ENCODE data around the gene NTMT1. TPM values are rescaled to one million over a fixed set of nuclear protein-coding genes. Genes with fewer than 3 reads are reported as not detected.
A peak's percentile ranks its signal among the peaks of the same experiment; 100 is the strongest.

Gene NTMT1
- total RNA-seq, 4 donors from 2014 or later: 20.3 to 33.3 (median 31.9) TPM

DNA sequence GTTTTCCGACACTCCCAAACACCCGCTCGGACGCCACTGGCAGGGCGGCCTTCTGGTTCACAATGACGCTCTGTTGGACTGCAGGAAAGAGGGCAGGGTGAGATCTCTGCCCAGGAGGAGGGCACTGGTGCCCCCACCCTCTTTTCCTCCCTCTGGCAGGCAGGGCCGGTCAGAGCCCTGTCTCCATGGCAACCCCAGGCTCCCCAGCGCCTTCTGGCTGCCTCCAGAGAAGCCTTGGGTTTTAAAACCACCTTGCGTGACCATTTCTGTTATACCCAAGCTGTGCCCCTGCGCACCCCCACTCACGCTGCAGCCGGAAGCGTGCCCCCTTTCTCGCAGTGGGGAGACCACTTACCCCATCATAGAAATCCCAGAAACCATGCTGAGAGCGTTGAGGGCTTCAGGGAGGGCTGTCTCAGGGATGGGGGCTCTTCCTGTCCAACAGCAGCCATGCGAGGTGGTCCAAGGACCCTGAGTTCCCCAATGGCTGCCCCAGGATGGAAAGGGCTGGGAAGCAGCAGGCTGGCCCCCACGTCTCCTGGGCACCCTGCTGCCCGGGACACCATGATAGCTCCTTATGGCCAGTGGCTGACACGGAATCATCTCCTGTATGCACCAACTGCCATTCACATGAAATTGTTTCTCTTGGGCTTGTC is 12.3 kb upstream of the NTMT1 start:
- peak overlapping the region in 3 of 4 donors; percentile 47 to 70 (median 60) for H3K27ac ChIP-seq (replicated peaks in 1 of 4)
- H3K4me3 ChIP-seq: no peak overlapping the region
- TF ChIP-seq POLR2AphosphoS5 (IDR thresholded peaks at IDR 0.05) (peak in 1 of 2 donors; percentile 72), POLR2A (IDR thresholded peaks at IDR 0.05; ENCODE audit: low read depth) (no peak), EP300 (IDR thresholded peaks at IDR 0.05) (no peak)
- TF ChIP-seq, protein P1, sequence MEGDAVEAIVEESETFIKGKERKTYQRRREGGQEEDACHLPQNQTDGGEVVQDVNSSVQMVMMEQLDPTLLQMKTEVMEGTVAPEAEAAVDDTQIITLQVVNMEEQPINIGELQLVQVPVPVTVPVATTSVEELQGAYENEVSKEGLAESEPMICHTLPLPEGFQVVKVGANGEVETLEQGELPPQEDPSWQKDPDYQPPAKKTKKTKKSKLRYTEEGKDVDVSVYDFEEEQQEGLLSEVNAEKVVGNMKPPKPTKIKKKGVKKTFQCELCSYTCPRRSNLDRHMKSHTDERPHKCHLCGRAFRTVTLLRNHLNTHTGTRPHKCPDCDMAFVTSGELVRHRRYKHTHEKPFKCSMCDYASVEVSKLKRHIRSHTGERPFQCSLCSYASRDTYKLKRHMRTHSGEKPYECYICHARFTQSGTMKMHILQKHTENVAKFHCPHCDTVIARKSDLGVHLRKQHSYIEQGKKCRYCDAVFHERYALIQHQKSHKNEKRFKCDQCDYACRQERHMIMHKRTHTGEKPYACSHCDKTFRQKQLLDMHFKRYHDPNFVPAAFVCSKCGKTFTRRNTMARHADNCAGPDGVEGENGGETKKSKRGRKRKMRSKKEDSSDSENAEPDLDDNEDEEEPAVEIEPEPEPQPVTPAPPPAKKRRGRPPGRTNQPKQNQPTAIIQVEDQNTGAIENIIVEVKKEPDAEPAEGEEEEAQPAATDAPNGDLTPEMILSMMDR (IDR thresholded peaks at IDR 0.05): no peak
- H3K4me1 ChIP-seq: peaks cover 21 to 39% (median 30%) of the 10 kb centered on the region in 4 donors
- WGBS: 66% methylated on average over 15 of the region's 19 CpGs
- DNase-seq (ENCODE audit: extremely low spot score): no peak
- H3K36me3 ChIP-seq: no peaks in the 10 kb centered on the region
- no peaks in the 10 kb centered on the region for H3K27me3 ChIP-seq
- H3K9me3 ChIP-seq: no peaks in the 10 kb centered on the region
- intact Hi-C loops (cut with DNase I): loop anchor here (5.0 kb wide), 1 partner anchor 291 kb away; no protein-coding TSS in a partner anchor

DNA sequence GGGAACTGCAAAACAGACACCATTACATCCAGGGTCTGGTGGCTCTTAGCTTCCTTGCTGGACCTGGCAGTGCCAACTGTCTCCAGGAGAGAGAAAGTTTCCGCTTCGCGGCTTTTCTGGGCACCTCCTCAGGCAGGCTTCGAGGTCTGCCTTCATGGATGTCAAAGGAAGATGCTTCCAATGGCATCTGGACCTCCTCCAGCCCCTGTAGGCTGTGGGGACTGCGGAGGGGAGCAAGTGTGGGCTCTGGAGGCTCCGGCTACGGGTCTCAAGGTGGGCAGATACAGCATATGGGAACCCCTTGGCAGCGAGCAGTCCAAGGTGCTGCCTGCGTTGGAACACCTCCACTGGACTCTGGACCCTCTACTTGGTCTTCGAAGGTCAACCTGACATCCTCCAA is 11.0 kb upstream of the NTMT1 start:
- WGBS: 88% methylated on average over 10 of the region's 10 CpGs
- intact Hi-C loops (cut with DNase I): loop anchor here (5.0 kb wide), 1 partner anchor 293 kb away; no protein-coding TSS in a partner anchor
- Histone ChIP-seq H3K9me3 (no peaks in the 10 kb centered on the region), H3K4me3 (no peak overlapping the region), H3K4me1 (peaks cover 9 to 32% (median 22%) of the 10 kb centered on the region in 4 donors), H3K36me3 (no peaks in the 10 kb centered on the region), H3K27me3 (peaks cover 0 to 5% (median 0%) of the 10 kb centered on the region in 4 donors), H3K27ac (replicated peaks in 1 of 4) (no peak overlapping the region)
- DNase-seq (ENCODE audit: extremely low spot score): no peak
- no peak for TF ChIP-seq POLR2A (IDR thresholded peaks at IDR 0.05; ENCODE audit: low read depth)
- no peak for TF ChIP-seq POLR2AphosphoS5 (IDR thresholded peaks at IDR 0.05)
- TF ChIP-seq, protein P1 (IDR thresholded peaks at IDR 0.05): no peak
- no peak for TF ChIP-seq EP300 (IDR thresholded peaks at IDR 0.05)

DNA sequence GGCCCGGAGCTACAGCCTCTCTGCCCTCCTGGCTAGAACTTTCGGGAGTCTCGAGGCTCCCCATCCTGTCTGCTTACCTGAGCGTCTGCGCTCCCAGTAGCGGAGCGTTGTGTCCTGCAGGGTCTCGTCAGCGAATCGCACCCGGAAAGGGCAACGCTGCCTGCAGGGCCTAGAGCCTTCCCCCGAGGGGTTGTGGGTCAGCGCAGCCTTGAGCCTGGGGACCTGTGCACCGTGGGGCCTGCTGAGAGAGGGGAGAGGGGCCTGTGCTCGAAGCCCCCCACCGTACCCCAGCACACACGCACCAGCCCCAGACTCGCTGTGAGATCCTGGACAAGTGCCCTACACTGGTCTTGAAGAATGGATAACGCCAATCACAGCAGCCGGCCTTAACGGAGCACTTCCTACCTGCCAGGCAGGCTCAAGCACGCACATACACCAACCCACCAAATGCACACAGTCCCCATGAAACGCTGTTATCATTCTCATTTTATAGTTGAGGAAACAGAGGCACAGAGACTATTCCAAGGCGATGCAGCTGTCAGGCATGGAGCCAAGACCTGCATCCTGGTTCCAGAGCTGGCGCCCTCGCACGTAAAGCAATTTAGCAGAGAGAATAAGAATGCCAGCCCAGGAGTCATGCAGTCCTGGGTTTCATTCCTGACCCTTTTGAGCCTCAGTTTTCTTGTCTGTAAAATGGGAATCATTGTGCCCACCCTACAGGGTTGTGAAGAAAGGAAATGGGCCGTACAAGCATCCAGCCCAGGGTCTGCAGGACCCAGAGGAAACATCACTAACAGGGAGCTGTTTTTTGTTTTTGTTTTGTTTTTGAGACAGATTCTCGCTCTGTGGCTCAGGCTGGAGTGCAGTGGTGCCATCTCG is 10.3 kb upstream of the NTMT1 start:
- H3K4me3 ChIP-seq: no peak overlapping the region
- 80% methylated on average over 15 of the region's 31 CpGs for WGBS
- no peak for DNase-seq (ENCODE audit: extremely low spot score)
- peaks cover 12 to 32% (median 23%) of the 10 kb centered on the region in 4 donors for H3K4me1 ChIP-seq
- intact Hi-C loops (cut with DNase I): no loop called here
- TF ChIP-seq POLR2AphosphoS5 (IDR thresholded peaks at IDR 0.05) (no peak), EP300 (IDR thresholded peaks at IDR 0.05) (no peak), POLR2A (IDR thresholded peaks at IDR 0.05; ENCODE audit: low read depth) (no peak)
- TF ChIP-seq, protein P1 (IDR thresholded peaks at IDR 0.05): no peak
- H3K36me3 ChIP-seq: no peaks in the 10 kb centered on the region
- H3K9me3 ChIP-seq: no peaks in the 10 kb centered on the region
- no peak overlapping the region for H3K27ac ChIP-seq (replicated peaks in 1 of 4)
- peaks cover 0 to 6% (median 1%) of the 10 kb centered on the region in 4 donors for H3K27me3 ChIP-seq

DNA sequence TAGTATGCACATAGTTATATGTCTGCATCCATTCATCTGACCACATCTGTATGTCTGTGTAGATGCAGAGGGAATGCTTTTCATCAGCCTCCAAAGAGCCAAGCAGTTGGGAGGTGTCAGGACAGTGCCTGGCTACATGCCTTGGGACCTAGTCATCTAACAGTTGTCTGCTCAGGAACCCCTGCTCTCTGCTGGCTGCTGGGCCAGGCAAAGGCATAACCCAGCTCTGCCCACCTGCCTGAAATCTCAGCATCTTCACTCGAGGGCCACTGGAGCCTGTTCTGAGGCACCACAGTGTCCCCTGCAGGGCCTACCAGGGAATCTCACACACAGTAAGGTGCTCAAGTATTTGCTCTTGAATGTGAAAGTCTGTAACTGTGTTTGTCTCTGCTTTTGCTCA is 8.8 kb upstream of the NTMT1 start:
- Histone ChIP-seq H3K27me3 (peaks cover 0 to 6% (median 2%) of the 10 kb centered on the region in 4 donors), H3K4me3 (no peak overlapping the region), H3K36me3 (no peaks in the 10 kb centered on the region), H3K27ac (replicated peaks in 1 of 4) (no peak overlapping the region), H3K9me3 (no peaks in the 10 kb centered on the region), H3K4me1 (peaks cover 6 to 23% (median 18%) of the 10 kb centered on the region in 4 donors)
- no peak for DNase-seq (ENCODE audit: extremely low spot score)
- TF ChIP-seq, protein P1 (IDR thresholded peaks at IDR 0.05): peak in 1 of 3 experiments; percentile 22
- TF ChIP-seq POLR2A (IDR thresholded peaks at IDR 0.05; ENCODE audit: low read depth) (no peak), POLR2AphosphoS5 (IDR thresholded peaks at IDR 0.05) (no peak), EP300 (IDR thresholded peaks at IDR 0.05) (no peak)
- WGBS: 10% methylated on average over 1 of the region's 1 CpG
- intact Hi-C loops (cut with DNase I): no loop called here

All from esophagus muscularis mucosa (tissue), 4 donors.